ENCODE measurements around the gene WSCD2.

DNA sequence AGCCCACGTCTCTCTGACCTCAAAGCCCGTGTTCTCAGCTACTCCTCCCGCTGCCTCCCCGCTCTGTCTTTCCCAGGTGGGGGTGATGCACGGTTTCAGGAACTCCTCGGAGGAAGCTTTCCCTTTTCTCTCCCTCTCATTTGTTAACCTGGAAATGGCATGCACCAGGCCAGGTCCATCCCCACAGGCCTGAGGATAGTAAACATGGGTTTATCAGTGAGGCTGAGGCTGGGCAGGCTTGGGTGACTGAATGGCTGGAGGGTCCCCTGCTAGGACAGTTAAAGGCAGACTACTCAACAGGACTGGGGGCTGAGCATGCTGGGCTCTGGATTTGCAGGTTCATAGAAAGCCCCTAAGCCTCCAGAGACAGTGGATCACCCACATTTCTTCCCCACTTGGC lies 7.6 kb downstream of the WSCD2 start:
- TF ChIP-seq POLR2AphosphoS5 (IDR thresholded peaks at IDR 0.05; ENCODE audit: low read depth, low read length) = no peak
- TF ChIP-seq, protein P1, sequence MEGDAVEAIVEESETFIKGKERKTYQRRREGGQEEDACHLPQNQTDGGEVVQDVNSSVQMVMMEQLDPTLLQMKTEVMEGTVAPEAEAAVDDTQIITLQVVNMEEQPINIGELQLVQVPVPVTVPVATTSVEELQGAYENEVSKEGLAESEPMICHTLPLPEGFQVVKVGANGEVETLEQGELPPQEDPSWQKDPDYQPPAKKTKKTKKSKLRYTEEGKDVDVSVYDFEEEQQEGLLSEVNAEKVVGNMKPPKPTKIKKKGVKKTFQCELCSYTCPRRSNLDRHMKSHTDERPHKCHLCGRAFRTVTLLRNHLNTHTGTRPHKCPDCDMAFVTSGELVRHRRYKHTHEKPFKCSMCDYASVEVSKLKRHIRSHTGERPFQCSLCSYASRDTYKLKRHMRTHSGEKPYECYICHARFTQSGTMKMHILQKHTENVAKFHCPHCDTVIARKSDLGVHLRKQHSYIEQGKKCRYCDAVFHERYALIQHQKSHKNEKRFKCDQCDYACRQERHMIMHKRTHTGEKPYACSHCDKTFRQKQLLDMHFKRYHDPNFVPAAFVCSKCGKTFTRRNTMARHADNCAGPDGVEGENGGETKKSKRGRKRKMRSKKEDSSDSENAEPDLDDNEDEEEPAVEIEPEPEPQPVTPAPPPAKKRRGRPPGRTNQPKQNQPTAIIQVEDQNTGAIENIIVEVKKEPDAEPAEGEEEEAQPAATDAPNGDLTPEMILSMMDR (IDR thresholded peaks at IDR 0.05) = no peak
- no peak for TF ChIP-seq EP300 (IDR thresholded peaks at IDR 0.05; ENCODE audit: borderline replicate concordance in 1 of 2, low read depth in 1 of 2, low read length in 1 of 2)

All from SK-N-SH (cell line).